Measurements from ENCODE around the gene ALS2CL.

Gene ALS2CL

GRCh38 chr3:46713898-46714552 lies 20.5 kb upstream of the ALS2CL start:
- H3K4me2 ChIP-seq (ENCODE audit: low read length) = no peak overlapping the region
- H3K4me1 ChIP-seq (ENCODE audit: control insufficient read depth, insufficient read depth, low read length) = no peaks in the 10 kb centered on the region
- H3K9ac ChIP-seq (ENCODE audit: low read depth, low read length) = no peak overlapping the region
- H3K36me3 ChIP-seq (ENCODE audit: insufficient read depth, low read length) = no peaks in the 10 kb centered on the region
- peaks cover 39% of the 10 kb centered on the region for H3K27me3 ChIP-seq (ENCODE audit: control insufficient read depth, insufficient read depth, low read length)
- no peak overlapping the region for H3K4me3 ChIP-seq (ENCODE audit: low read length)
- no peaks in the 10 kb centered on the region for H3K9me3 ChIP-seq (replicated peaks; ENCODE audit: low read length)

- no peak overlapping the region for H3K4me3 ChIP-seq (ENCODE audit: low read length)
- H3K9me3 ChIP-seq (replicated peaks; ENCODE audit: low read length) = no peaks in the 10 kb centered on the region
- no peak overlapping the region for H3K9ac ChIP-seq (ENCODE audit: low read depth, low read length)
- H3K4me2 ChIP-seq (ENCODE audit: low read length) = no peak overlapping the region
- peaks cover 33% of the 10 kb centered on the region for H3K27me3 ChIP-seq (ENCODE audit: control insufficient read depth, insufficient read depth, low read length)
- H3K36me3 ChIP-seq (ENCODE audit: insufficient read depth, low read length) = no peaks in the 10 kb centered on the region
- no peaks in the 10 kb centered on the region for H3K4me1 ChIP-seq (ENCODE audit: control insufficient read depth, insufficient read depth, low read length)
Observed at GRCh38 chr3:46713050-46713897, 19.8 kb upstream of the ALS2CL start.

- Histone ChIP-seq H3K4me3 (ENCODE audit: low read length) (no peak overlapping the region), H3K9ac (ENCODE audit: low read depth, low read length) (no peak overlapping the region), H3K36me3 (ENCODE audit: insufficient read depth, low read length) (no peaks in the 10 kb centered on the region), H3K27me3 (ENCODE audit: control insufficient read depth, insufficient read depth, low read length) (peaks cover 33% of the 10 kb centered on the region), H3K9me3 (replicated peaks; ENCODE audit: low read length) (no peaks in the 10 kb centered on the region), H3K4me2 (ENCODE audit: low read length) (no peak overlapping the region), H3K4me1 (ENCODE audit: control insufficient read depth, insufficient read depth, low read length) (no peaks in the 10 kb centered on the region)
Observed at GRCh38 chr3:46712191-46713049, 18.9 kb upstream of the ALS2CL start.

GRCh38 chr3:46711760-46712159 lies 18.3 kb upstream of the ALS2CL start:
- H3K36me3 ChIP-seq (ENCODE audit: insufficient read depth, low read length) = no peaks in the 10 kb centered on the region

GRCh38 chr3:46711305-46711704 lies 17.8 kb upstream of the ALS2CL start:
- H3K27me3 ChIP-seq (ENCODE audit: control insufficient read depth, insufficient read depth, low read length) = peaks cover 28% of the 10 kb centered on the region
- H3K4me3 ChIP-seq (ENCODE audit: low read length) = no peak overlapping the region
- no peaks in the 10 kb centered on the region for H3K9me3 ChIP-seq (replicated peaks; ENCODE audit: low read length)
- H3K4me2 ChIP-seq (ENCODE audit: low read length) = no peak overlapping the region
- no peaks in the 10 kb centered on the region for H3K36me3 ChIP-seq (ENCODE audit: insufficient read depth, low read length)
- H3K9ac ChIP-seq (ENCODE audit: low read depth, low read length) = no peak overlapping the region
- H3K4me1 ChIP-seq (ENCODE audit: control insufficient read depth, insufficient read depth, low read length) = peaks cover 1% of the 10 kb centered on the region

More at GRCh38 chr3:46711760-46712159, 18.3 kb upstream of the ALS2CL start:
- Histone ChIP-seq H3K4me2 (ENCODE audit: low read length) (no peak overlapping the region), H3K9ac (ENCODE audit: low read depth, low read length) (no peak overlapping the region), H3K27me3 (ENCODE audit: control insufficient read depth, insufficient read depth, low read length) (peaks cover 32% of the 10 kb centered on the region), H3K4me1 (ENCODE audit: control insufficient read depth, insufficient read depth, low read length) (no peaks in the 10 kb centered on the region), H3K4me3 (ENCODE audit: low read length) (no peak overlapping the region), H3K9me3 (replicated peaks; ENCODE audit: low read length) (no peaks in the 10 kb centered on the region)

GRCh38 chr3:46710671-46711295 lies 17.3 kb upstream of the ALS2CL start:
- Histone ChIP-seq H3K4me1 (ENCODE audit: control insufficient read depth, insufficient read depth, low read length) (peaks cover 2% of the 10 kb centered on the region), H3K9me3 (replicated peaks; ENCODE audit: low read length) (no peaks in the 10 kb centered on the region), H3K9ac (ENCODE audit: low read depth, low read length) (no peak overlapping the region), H3K4me3 (ENCODE audit: low read length) (no peak overlapping the region), H3K27me3 (ENCODE audit: control insufficient read depth, insufficient read depth, low read length) (peaks cover 29% of the 10 kb centered on the region), H3K4me2 (ENCODE audit: low read length) (no peak overlapping the region), H3K36me3 (ENCODE audit: insufficient read depth, low read length) (no peaks in the 10 kb centered on the region)

- no peaks in the 10 kb centered on the region for H3K9me3 ChIP-seq (replicated peaks; ENCODE audit: low read length)
Observed at GRCh38 chr3:46710229-46710628, 16.8 kb upstream of the ALS2CL start.

GRCh38 chr3:46709721-46710120 lies 16.2 kb upstream of the ALS2CL start:
- peaks cover 2% of the 10 kb centered on the region for H3K4me1 ChIP-seq (ENCODE audit: control insufficient read depth, insufficient read depth, low read length)
- H3K27me3 ChIP-seq (ENCODE audit: control insufficient read depth, insufficient read depth, low read length) = peaks cover 30% of the 10 kb centered on the region
- H3K9me3 ChIP-seq (replicated peaks; ENCODE audit: low read length) = no peaks in the 10 kb centered on the region
- no peak overlapping the region for H3K4me3 ChIP-seq (ENCODE audit: low read length)
- no peak overlapping the region for H3K9ac ChIP-seq (ENCODE audit: low read depth, low read length)
- no peak overlapping the region for H3K4me2 ChIP-seq (ENCODE audit: low read length)
- H3K36me3 ChIP-seq (ENCODE audit: insufficient read depth, low read length) = no peaks in the 10 kb centered on the region

More at GRCh38 chr3:46710229-46710628, 16.8 kb upstream of the ALS2CL start:
- Histone ChIP-seq H3K4me3 (ENCODE audit: low read length) (no peak overlapping the region), H3K36me3 (ENCODE audit: insufficient read depth, low read length) (no peaks in the 10 kb centered on the region), H3K4me2 (ENCODE audit: low read length) (no peak overlapping the region), H3K4me1 (ENCODE audit: control insufficient read depth, insufficient read depth, low read length) (peaks cover 2% of the 10 kb centered on the region), H3K27me3 (ENCODE audit: control insufficient read depth, insufficient read depth, low read length) (peaks cover 32% of the 10 kb centered on the region), H3K9ac (ENCODE audit: low read depth, low read length) (no peak overlapping the region)

- no peak overlapping the region for H3K4me3 ChIP-seq (ENCODE audit: low read length)
- no peaks in the 10 kb centered on the region for H3K36me3 ChIP-seq (ENCODE audit: insufficient read depth, low read length)
- H3K4me2 ChIP-seq (ENCODE audit: low read length) = no peak overlapping the region
- peaks cover 28% of the 10 kb centered on the region for H3K27me3 ChIP-seq (ENCODE audit: control insufficient read depth, insufficient read depth, low read length)
- peaks cover 2% of the 10 kb centered on the region for H3K4me1 ChIP-seq (ENCODE audit: control insufficient read depth, insufficient read depth, low read length)
- no peaks in the 10 kb centered on the region for H3K9me3 ChIP-seq (replicated peaks; ENCODE audit: low read length)
- no peak overlapping the region for H3K9ac ChIP-seq (ENCODE audit: low read depth, low read length)
Observed at GRCh38 chr3:46709157-46709654, 15.7 kb upstream of the ALS2CL start.

- Histone ChIP-seq H3K9me3 (replicated peaks; ENCODE audit: low read length) (no peaks in the 10 kb centered on the region), H3K27me3 (ENCODE audit: control insufficient read depth, insufficient read depth, low read length) (peaks cover 28% of the 10 kb centered on the region), H3K4me1 (ENCODE audit: control insufficient read depth, insufficient read depth, low read length) (peaks cover 2% of the 10 kb centered on the region), H3K4me3 (ENCODE audit: low read length) (no peak overlapping the region), H3K4me2 (ENCODE audit: low read length) (no peak overlapping the region), H3K9ac (ENCODE audit: low read depth, low read length) (no peak overlapping the region), H3K36me3 (ENCODE audit: insufficient read depth, low read length) (no peaks in the 10 kb centered on the region)
Observed at GRCh38 chr3:46708401-46709156, 15.1 kb upstream of the ALS2CL start.

Measured in skeletal muscle satellite cell (primary cell).